H1 (cell line): Measurements from ENCODE around the gene SPRN. TPM values are rescaled to one million over a fixed set of nuclear protein-coding genes. Genes with fewer than 3 reads are reported as not detected.

Experiments
- CTCF ChIA-PET: fragments of 300-600 bp; sonication (Branson Sonifier 250); formaldehyde crosslinking; loops from one replicate; lab custom pipeline; 2021; ENCODE audit not compliant: partially characterized antibody; lab: Charles Lee
- POLR2A ChIA-PET: fragments of 300-600 bp; sonication (Branson Sonifier 250); formaldehyde crosslinking; loops from one replicate; lab custom pipeline; 2021; ENCODE audit warnings: inconsistent platforms; ENCODE audit not compliant: partially characterized antibody; lab: Charles Lee
- DNase-seq, 2 experiments: peaks; one replicate each; pipeline versions ENCODE4 v3.0.0 to v3.0.0-alpha.2; 2010 to 2022; ENCODE audit warnings: low spot score in 2 of 2, low read depth in 1 of 2, mixed read lengths in 1 of 2
- FAIRE-seq: peaks from 2 replicates; lab custom pipeline; 2011; peaks lifted over from hg19 to GRCh38; lab: Jason Lieb, UNC
- H2AFZ ChIP-seq: 2 replicates; pipeline ENCODE4 v1.8.1; 2012; ENCODE audit warnings: low read length, inconsistent platforms
- H2AK5ac ChIP-seq: 2 replicates; pipeline ENCODE4 v1.6.1; 2013; ENCODE audit warnings: low read depth, low read length
- H2BK120ac ChIP-seq: replicated peaks from 2 replicates; pipeline ENCODE3; 2013; ENCODE audit warnings: low read depth, low read length, inconsistent platforms
- H2BK12ac ChIP-seq: 2 replicates; pipeline ENCODE4 v1.6.1; 2013; ENCODE audit warnings: low read depth, low read length
- H2BK15ac ChIP-seq: 2 replicates; pipeline ENCODE4 v1.6.1; 2013; ENCODE audit warnings: low read length
- H2BK20ac ChIP-seq: 2 replicates; pipeline ENCODE4 v1.6.1; 2013; ENCODE audit warnings: low read length
- H2BK5ac ChIP-seq: 2 replicates; pipeline ENCODE4 v1.6.1; 2013; ENCODE audit warnings: low read depth, low read length
- H3K14ac ChIP-seq: 2 replicates; pipeline ENCODE4 v1.6.1; 2013; ENCODE audit warnings: inconsistent platforms; ENCODE audit not compliant: insufficient read length
- H3K18ac ChIP-seq: 2 replicates; pipeline ENCODE4 v1.6.1; 2013; ENCODE audit warnings: low read length; ENCODE audit errors: extremely low read depth
- H3K23ac ChIP-seq: 2 replicates; pipeline ENCODE4 v1.6.1; 2013; ENCODE audit warnings: inconsistent platforms; ENCODE audit not compliant: insufficient read length
- H3K23me2 ChIP-seq: 2 replicates; pipeline ENCODE4 v1.6.1; 2013; ENCODE audit warnings: low read depth, low read length
- H3K27ac ChIP-seq: 2 replicates; pipeline ENCODE4 v1.6.1; 2011; ENCODE audit warnings: low read depth, low read length, inconsistent platforms
- H3K27me3 ChIP-seq, 4 experiments: replicated peaks in 1 of 4; 1 replicate in 1 of 4; 2 replicates in 3 of 4; pipeline versions ENCODE4 v1.6.1 to v1.8.1; 2011 to 2013; ENCODE audit warnings: low read length in 3 of 4, mild to moderate bottlenecking in 3 of 4, inconsistent platforms in 2 of 4, mixed read lengths in 2 of 4, moderate library complexity in 1 of 4; ENCODE audit not compliant: control insufficient read depth in 3 of 4, insufficient read depth in 3 of 4; ENCODE audit errors: extremely low read depth in 1 of 4
- H3K36me3 ChIP-seq, 4 experiments: 2 replicates each; pipeline versions ENCODE4 v1.6.1 to v1.8.1; 2011 to 2013; ENCODE audit warnings: mild to moderate bottlenecking in 4 of 4, low read length in 3 of 4, moderate library complexity in 2 of 4, control low read depth in 1 of 4, inconsistent platforms in 1 of 4; ENCODE audit not compliant: insufficient read depth in 4 of 4, control insufficient read depth in 2 of 4
- H3K4ac ChIP-seq: replicated peaks from 2 replicates; pipeline ENCODE3; 2013; ENCODE audit warnings: low read length, low read depth, mixed read lengths, inconsistent platforms; ENCODE audit not compliant: insufficient read length
- H3K4me1 ChIP-seq, 4 experiments: replicated peaks in 1 of 4; 1 replicate in 1 of 4; 2 replicates in 3 of 4; pipeline versions ENCODE4 v1.6.1 to v1.8.1; 2011 to 2013; ENCODE audit warnings: low read length in 3 of 4, inconsistent platforms in 2 of 4, mixed read lengths in 1 of 4; ENCODE audit not compliant: insufficient read depth in 4 of 4, control insufficient read depth in 3 of 4
- H3K4me2 ChIP-seq, 2 experiments: 2 replicates each; pipeline versions ENCODE4 v1.6.1 to v1.8.1; 2011 to 2013; ENCODE audit warnings: low read depth in 2 of 2, low read length in 2 of 2, control low read depth in 1 of 2, inconsistent platforms in 1 of 2, mild to moderate bottlenecking in 1 of 2; ENCODE audit not compliant: insufficient read depth in 1 of 2
- H3K4me3 ChIP-seq, 4 experiments: fragments of 200-600, 300-600 bp in 1 of 4; sonication (generic), shearing (Covaris generic), sonication (Bioruptor Twin) in 1 of 4; 2 replicates each; pipeline versions ENCODE4 v1.5.1 to v1.8.1; 2011 to 2016; ENCODE audit warnings: low read length in 4 of 4, low read depth in 3 of 4, control low read depth in 2 of 4, inconsistent platforms in 2 of 4, mild to moderate bottlenecking in 2 of 4, mixed read lengths in 1 of 4, moderate library complexity in 1 of 4; ENCODE audit not compliant: insufficient read depth in 2 of 4; ENCODE audit errors: extremely low read depth in 1 of 4
- H3K56ac ChIP-seq: replicated peaks from 2 replicates; pipeline ENCODE3; 2013; ENCODE audit warnings: low read depth, mild to moderate bottlenecking, mixed read lengths, low read length, inconsistent platforms; ENCODE audit not compliant: insufficient read length
- H3K79me1 ChIP-seq: 2 replicates; pipeline ENCODE4 v1.6.1; 2013; ENCODE audit warnings: low read depth, low read length, control low read depth
- H3K79me2 ChIP-seq, 2 experiments: 2 replicates each; pipeline versions ENCODE4 v1.6.1 to v1.8.1; 2012 to 2013; ENCODE audit warnings: low read length in 2 of 2, mild to moderate bottlenecking in 2 of 2, inconsistent platforms in 1 of 2; ENCODE audit not compliant: insufficient read depth in 2 of 2, control insufficient read depth in 1 of 2
- H3K9ac ChIP-seq, 4 experiments: replicated peaks in 1 of 4; 1 replicate in 1 of 4; 2 replicates in 3 of 4; pipeline versions ENCODE4 v1.6.1 to v1.8.1; 2011 to 2013; ENCODE audit warnings: low read depth in 3 of 4, low read length in 3 of 4, control low read depth in 2 of 4, mild to moderate bottlenecking in 2 of 4, moderate library complexity in 2 of 4, inconsistent platforms in 1 of 4; ENCODE audit errors: extremely low read depth in 1 of 4
- H3K9me3 ChIP-seq, 2 experiments: 2 replicates each; pipeline versions ENCODE4 v1.6.1 to v1.8.1; 2012 to 2013; ENCODE audit warnings: mild to moderate bottlenecking in 2 of 2, moderate library complexity in 2 of 2, control low read depth in 1 of 2, inconsistent platforms in 1 of 2, low read depth in 1 of 2, low read length in 1 of 2, mixed read lengths in 1 of 2; ENCODE audit not compliant: insufficient read depth in 2 of 2
- H4K20me1 ChIP-seq, 2 experiments: replicated peaks in 1 of 2; 2 replicates each; pipeline versions ENCODE3 to v1.8.1; 2011 to 2013; ENCODE audit warnings: inconsistent platforms in 2 of 2, low read length in 2 of 2, mild to moderate bottlenecking in 1 of 2; ENCODE audit not compliant: insufficient read depth in 2 of 2, control insufficient read depth in 1 of 2
- H4K5ac ChIP-seq: 2 replicates; pipeline ENCODE4 v1.6.1; 2013; ENCODE audit warnings: low read length, low read depth, mixed read lengths, inconsistent platforms; ENCODE audit not compliant: insufficient read length
- H4K8ac ChIP-seq: 2 replicates; pipeline ENCODE4 v1.8.0; 2013; ENCODE audit warnings: mild to moderate bottlenecking, moderate library complexity, low read length, inconsistent platforms; ENCODE audit not compliant: insufficient read depth; ENCODE audit errors: extremely low read depth
- H4K91ac ChIP-seq: replicated peaks from 2 replicates; pipeline ENCODE3; 2013; ENCODE audit warnings: low read length, mixed read lengths, inconsistent platforms; ENCODE audit not compliant: insufficient read length
- BCL11A ChIP-seq, 2 experiments: IDR thresholded peaks; one replicate each; pipeline ENCODE4 v1.6.1; 2011; ENCODE audit warnings: low read depth in 2 of 2, low read length in 2 of 2, mild to moderate bottlenecking in 2 of 2
- BRCA1 ChIP-seq: IDR thresholded peaks from 2 replicates; pipeline ENCODE4 v1.6.1; 2012; ENCODE audit warnings: low read depth, low read length, improper control_type of control experiment
- CBX5 ChIP-seq: fragments of 300-800, 300-1000 bp; sonication (generic); IDR thresholded peaks from 2 replicates; pipeline ENCODE4 v1.7.1; 2016; ENCODE audit warnings: antibody characterized with exemption, low read length, low read depth
- CHD2 ChIP-seq: IDR thresholded peaks from 2 replicates; pipeline ENCODE4 v1.6.1; 2012; ENCODE audit warnings: low read length, improper control_type of control experiment
- CREB1 ChIP-seq: IDR thresholded peaks from 2 replicates; pipeline ENCODE4 v1.6.1; 2012; ENCODE audit warnings: inconsistent platforms
- E2F6 ChIP-seq: IDR thresholded peaks from 2 replicates; pipeline ENCODE4 v1.6.1; 2012; ENCODE audit warnings: inconsistent platforms
- EGR1 ChIP-seq: IDR thresholded peaks from 2 replicates; pipeline ENCODE4 v1.6.1; 2011; ENCODE audit warnings: low read depth, low read length, borderline replicate concordance
- EP300 ChIP-seq, 2 experiments: IDR thresholded peaks; 1 replicate in 1 of 2; 2 replicates in 1 of 2; pipeline ENCODE4 v1.6.1; 2011 to 2012; ENCODE audit warnings: low read depth in 2 of 2, low read length in 2 of 2, mild to moderate bottlenecking in 2 of 2, borderline replicate concordance in 1 of 2, inconsistent platforms in 1 of 2, moderate library complexity in 1 of 2
- SP1 ChIP-seq: IDR thresholded peaks from 2 replicates; pipeline ENCODE4 v1.6.1; 2011; ENCODE audit warnings: low read depth, low read length
- SP2 ChIP-seq: IDR thresholded peaks from 2 replicates; pipeline ENCODE4 v1.6.1; 2012; ENCODE audit warnings: mild to moderate bottlenecking, low read length, inconsistent platforms
- SP4 ChIP-seq: IDR thresholded peaks from 2 replicates; pipeline ENCODE4 v1.6.1; 2012; ENCODE audit warnings: low read length, inconsistent platforms
- TAF7 ChIP-seq: optimal IDR thresholded peaks from 2 replicates; pipeline ENCODE3; 2011; ENCODE audit warnings: low read depth, mild to moderate bottlenecking, inconsistent platforms, low read length, moderate library complexity, borderline replicate concordance
- TCF12 ChIP-seq: IDR thresholded peaks from 2 replicates; pipeline ENCODE4 v1.6.1; 2011; ENCODE audit warnings: low read depth, mild to moderate bottlenecking, low read length
- WGBS, 2 experiments: shearing (Covaris generic) in 1 of 2; methylation state at CpG; one replicate each; pipeline versions ENCODE4 v1.1.6 to v1.1.7; 2013 to 2015; ENCODE audit warnings: low lambda C conversion rate in 2 of 2, mixed read lengths in 2 of 2, inconsistent platforms in 1 of 2, low coverage in 1 of 2, missing lambda C conversion rate in 1 of 2; ENCODE audit not compliant: insufficient replicate concordance in 2 of 2, insufficient coverage in 1 of 2, insufficient read length in 1 of 2; ENCODE audit errors: extremely low coverage in 1 of 2, missing lambda C conversion rate in 1 of 2; 5-methylcytosine and 5-hydroxymethylcytosine counted together
- polyA plus RNA-seq, 7 experiments: library from polyadenylated mRNA; depleted of rRNA in 3 of 7; stranded (reverse) in 5 of 7; unstranded in 2 of 7; fragments of >200 nt in 5 of 7; fragments of 200-250 nt in 2 of 7; gene quantifications; 1 replicate in 5 of 7; 2 replicates in 1 of 7; 4 replicates in 1 of 7; pipeline versions ENCODE4 v1.2.1 to v1.2.3, GENCODE V29; 2011 to 2013; ENCODE audit warnings: missing spikeins in 2 of 7, mixed read lengths in 2 of 7
- total RNA-seq: library from RNA; stranded (reverse); fragmentation: NEBNext Ultra II Directional; extraction: Animal tissue kit (Norgen Biotek cat#: 25700); gene quantifications from 2 replicates; pipeline ENCODE4 v1.2.1, GENCODE V29; 2021

Gene SPRN
- total and polyA plus RNA-seq, 2 of the 8 experiments (the other 6 are each of a cell fraction or from before 2014, with no cell fraction given) = 0.23 to 0.24 TPM

- Histone ChIP-seq H4K20me1 (no peaks in the 10 kb centered on the region), H3K9me3 (peaks cover 72 to 74% of the 10 kb centered on the region in 2 experiments), H3K14ac (no peak overlapping the region)
- TF ChIP-seq TAF7 (no peak), CBX5 (no peak), CREB1 (no peak), SP2 (no peak), E2F6 (no peak), SP1 (no peak), TCF12 (no peak), EP300 (IDR thresholded peaks at IDR 0.05; ENCODE audit: borderline replicate concordance in 1 of 2, low read depth in 2 of 2, low read length in 2 of 2) (no peak), CHD2 (no peak), SP4 (no peak), BCL11A (IDR thresholded peaks at IDR 0.05; ENCODE audit: low read depth in 2 of 2, low read length in 2 of 2) (no peak), BRCA1 (no peak), EGR1 (no peak)
Observed at GRCh38 chr10:133467286-133467911, 43.0 kb upstream of the SPRN start.

More at GRCh38 chr10:133467286-133467911, 43.0 kb upstream of the SPRN start:
- Histone ChIP-seq H2BK15ac (no peak overlapping the region), H3K4me1 (no peaks in the 10 kb centered on the region), H3K9ac (no peak overlapping the region), H3K4me3 (no peak overlapping the region), H3K23ac (no peak overlapping the region), H3K4ac (no peak overlapping the region), H3K79me1 (no peaks in the 10 kb centered on the region), H2AFZ (no peak overlapping the region), H2BK20ac (no peak overlapping the region), H2BK5ac (no peak overlapping the region), H3K27me3 (no peaks in the 10 kb centered on the region), H3K56ac (no peak overlapping the region), H3K36me3 (no peaks in the 10 kb centered on the region), H4K5ac (no peak overlapping the region), H3K27ac (no peak overlapping the region), H2AK5ac (no peak overlapping the region), H3K18ac (no peak overlapping the region), H3K79me2 (no peaks in the 10 kb centered on the region), H3K23me2 (no peaks in the 10 kb centered on the region), H4K91ac (no peak overlapping the region), H4K8ac (no peak overlapping the region), H2BK12ac (no peak overlapping the region), H3K4me2 (no peak overlapping the region), H2BK120ac (no peak overlapping the region)
- WGBS, 2 experiments = 83% methylated on average over 17 of the region's 17 CpGs; no CpG with 5 or more reads in 1 of the 2 experiments
- DNase-seq = no peak
- FAIRE-seq = no peak
- ChIA-PET CTCF (interaction anchor here (1.3 kb wide), 1 partner anchor 140 kb away, joined by 3 read pairs; no protein-coding TSS in a partner anchor), POLR2A (no interaction called here)
